K562 (cell line): Measurements from ENCODE around the gene FN1. TPM values are rescaled to one million over a fixed set of nuclear protein-coding genes. Genes with fewer than 3 reads are reported as not detected.

ENCODE experiments used
- CXXC5 ChIP-seq: fragments of 250-450 bp; sonication (Bioruptor Pico); IDR thresholded peaks from 2 replicates; pipeline ENCODE4 v1.8.0; 2022; ENCODE audit warnings: inconsistent platforms, mild to moderate bottlenecking, moderate library complexity
- GATAD2A ChIP-seq: fragments of 450-650 bp; IDR thresholded peaks from 2 replicates; pipeline ENCODE4 v1.6.1; 2017
- HDAC1 ChIP-seq, 2 experiments: fragments of 450-650 bp; IDR thresholded peaks; 2 replicates each; pipeline ENCODE4 v1.6.1; 2016 to 2017; ENCODE audit warnings: inconsistent platforms in 1 of 2, mild to moderate bottlenecking in 1 of 2, moderate library complexity in 1 of 2
- HSF4 ChIP-seq: fragments of 250-450 bp; sonication (Bioruptor Pico); IDR thresholded peaks from 2 replicates; pipeline ENCODE4 v2.1.2; 2022; ENCODE audit warnings: mild to moderate bottlenecking, moderate library complexity, borderline replicate concordance
- NFIC ChIP-seq: fragments of 450-650 bp; IDR thresholded peaks from 2 replicates; pipeline ENCODE4 v1.6.1; 2017; ENCODE audit warnings: mild to moderate bottlenecking, inconsistent platforms
- POLR2A ChIP-seq: fragments of 450-650 bp; conservative IDR thresholded peaks from 2 replicates; pipeline ENCODE4 v1.6.1; 2016
- RBBP5 ChIP-seq: fragments of 200-600 bp; sonication (generic); IDR thresholded peaks from 2 replicates; pipeline ENCODE4 v1.6.1; 2012; ENCODE audit warnings: borderline replicate concordance, mild to moderate bottlenecking, low read length, control low read depth, inconsistent platforms; ENCODE audit not compliant: insufficient read depth, poor library complexity, severe bottlenecking
- ZFP36 ChIP-seq: fragments of 150-350 bp; IDR thresholded peaks from 2 replicates; pipeline ENCODE4 v1.6.1; 2018; ENCODE audit warnings: low read length, low read depth; ENCODE audit not compliant: partially characterized antibody
- polyA plus RNA-seq, 8 experiments: library from polyadenylated mRNA; depleted of rRNA in 4 of 8; stranded (reverse) in 5 of 8; unstranded in 3 of 8; fragments of >200 nt; fragmentation: Nextera tagmentation in 2 of 8; fragmentation: Illumina TruSeq in 1 of 8; extraction: Ambion mirVana in 2 of 8; extraction: Trizol in 1 of 8; gene quantifications; 2 replicates each; pipeline versions ENCODE4 v1.2.1 to v1.2.3, GENCODE V29; 2011 to 2014; ENCODE audit warnings: inconsistent platforms in 1 of 8, missing spikeins in 1 of 8
- total RNA-seq, 7 experiments: library from RNA; depleted of rRNA in 6 of 7; stranded (reverse); fragments of >200 nt in 6 of 7; fragmentation: Illumina TruSeq in 2 of 7; extraction: Trizol in 2 of 7; gene quantifications; 2 replicates each; pipeline versions ENCODE4 v1.2.1 to v1.2.3, GENCODE V29; 2011 to 2021; ENCODE audit warnings: low replicate concordance in 1 of 7
- TF ChIP-seq, protein P1 (sequence below), 3 experiments: fragments of 200-800 bp in 1 of 3; fragments of 250-450 bp in 1 of 3; fragments of 450-650 bp in 1 of 3; sonication (Bioruptor Pico) in 1 of 3; sonication (Bioruptor generic) in 1 of 3; formaldehyde crosslinking in 1 of 3; IDR thresholded peaks; 2 replicates each; pipeline versions ENCODE4 v1.6.1 to v1.8.0; 2016 to 2022; ENCODE audit warnings: mild to moderate bottlenecking in 2 of 3, missing genetic modification characterization in 2 of 3, missing compliant biosample characterization in 1 of 3, moderate library complexity in 1 of 3
- TF ChIP-seq, protein P2 (sequence below), 2 experiments: fragments of 450-650 bp in 1 of 2; sonication (generic) in 1 of 2; formaldehyde crosslinking in 1 of 2; IDR thresholded peaks; 2 replicates each; pipeline versions ENCODE4 v1.7.1 to v1.9.0; 2016 to 2022; ENCODE audit warnings: inconsistent platforms in 1 of 2, mild to moderate bottlenecking in 1 of 2, missing genetic modification reagents in 1 of 2

Gene FN1
- total and polyA plus RNA-seq, 9 of the 15 experiments (the other 6 are each of a cell fraction or from before 2014, with no cell fraction given): 7.4 to 19.1 (median 11.2) TPM

DNA sequence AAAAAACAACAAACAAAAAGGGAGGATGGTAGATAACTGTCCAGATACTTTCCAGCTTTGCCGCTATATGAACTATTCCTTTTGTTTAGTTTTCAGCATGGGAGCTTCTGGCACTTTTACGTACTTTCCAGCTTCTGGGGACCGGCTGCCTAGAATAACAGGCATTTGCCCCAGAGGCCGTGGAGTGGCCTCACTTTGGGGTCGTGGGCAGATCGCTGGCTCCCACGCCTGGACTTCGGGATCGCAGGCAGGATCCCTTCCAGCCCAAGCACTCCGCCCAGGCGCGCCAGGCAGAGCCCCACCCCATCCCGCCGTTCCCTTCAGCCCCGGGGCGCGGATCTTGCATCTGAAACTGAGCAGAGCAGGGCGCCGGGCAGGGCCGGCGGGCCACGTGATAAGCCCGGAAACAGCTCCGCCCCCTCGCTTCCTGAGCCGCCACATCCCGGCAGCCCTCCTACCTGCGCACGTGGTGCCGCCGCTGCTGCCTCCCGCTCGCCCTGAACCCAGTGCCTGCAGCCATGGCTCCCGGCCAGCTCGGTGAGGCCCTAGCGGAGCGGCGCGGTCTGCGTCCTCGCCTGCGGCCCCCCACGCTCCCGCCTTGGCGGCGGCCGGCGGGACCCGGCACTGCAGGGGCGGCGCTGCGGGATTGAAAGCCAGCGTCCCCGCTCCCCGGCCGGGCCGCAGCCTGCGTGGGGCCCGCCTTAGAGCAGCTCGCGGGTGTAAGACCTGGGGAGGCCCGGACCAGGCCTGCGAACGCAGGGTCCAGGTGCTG is 124.1 kb downstream of the FN1 start, which contains the start of gene ATIC (continued):
- TF ChIP-seq CXXC5 (CRISPR knock-in tag) (peak; percentile 70), RBBP5 (peak; percentile 88), ZFP36 (peak; percentile 96), HSF4 (no peak), POLR2A (peak; percentile 75), NFIC (peak; percentile 77), GATAD2A (no peak), HDAC1 (IDR thresholded peaks at IDR 0.05) (peak in 1 of 2 experiments; percentile 82; a peak in 2 of 4 replicates)
- TF ChIP-seq, protein P1, sequence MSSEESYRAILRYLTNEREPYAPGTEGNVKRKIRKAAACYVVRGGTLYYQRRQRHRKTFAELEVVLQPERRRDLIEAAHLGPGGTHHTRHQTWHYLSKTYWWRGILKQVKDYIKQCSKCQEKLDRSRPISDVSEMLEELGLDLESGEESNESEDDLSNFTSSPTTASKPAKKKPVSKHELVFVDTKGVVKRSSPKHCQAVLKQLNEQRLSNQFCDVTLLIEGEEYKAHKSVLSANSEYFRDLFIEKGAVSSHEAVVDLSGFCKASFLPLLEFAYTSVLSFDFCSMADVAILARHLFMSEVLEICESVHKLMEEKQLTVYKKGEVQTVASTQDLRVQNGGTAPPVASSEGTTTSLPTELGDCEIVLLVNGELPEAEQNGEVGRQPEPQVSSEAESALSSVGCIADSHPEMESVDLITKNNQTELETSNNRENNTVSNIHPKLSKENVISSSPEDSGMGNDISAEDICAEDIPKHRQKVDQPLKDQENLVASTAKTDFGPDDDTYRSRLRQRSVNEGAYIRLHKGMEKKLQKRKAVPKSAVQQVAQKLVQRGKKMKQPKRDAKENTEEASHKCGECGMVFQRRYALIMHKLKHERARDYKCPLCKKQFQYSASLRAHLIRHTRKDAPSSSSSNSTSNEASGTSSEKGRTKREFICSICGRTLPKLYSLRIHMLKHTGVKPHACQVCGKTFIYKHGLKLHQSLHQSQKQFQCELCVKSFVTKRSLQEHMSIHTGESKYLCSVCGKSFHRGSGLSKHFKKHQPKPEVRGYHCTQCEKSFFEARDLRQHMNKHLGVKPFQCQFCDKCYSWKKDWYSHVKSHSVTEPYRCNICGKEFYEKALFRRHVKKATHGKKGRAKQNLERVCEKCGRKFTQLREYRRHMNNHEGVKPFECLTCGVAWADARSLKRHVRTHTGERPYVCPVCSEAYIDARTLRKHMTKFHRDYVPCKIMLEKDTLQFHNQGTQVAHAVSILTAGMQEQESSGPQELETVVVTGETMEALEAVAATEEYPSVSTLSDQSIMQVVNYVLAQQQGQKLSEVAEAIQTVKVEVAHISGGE (CRISPR knock-in tag; IDR thresholded peaks at IDR 0.05): peak in 1 of 3 experiments; percentile 9; a peak in 2 of 6 replicates
- TF ChIP-seq, protein P2, sequence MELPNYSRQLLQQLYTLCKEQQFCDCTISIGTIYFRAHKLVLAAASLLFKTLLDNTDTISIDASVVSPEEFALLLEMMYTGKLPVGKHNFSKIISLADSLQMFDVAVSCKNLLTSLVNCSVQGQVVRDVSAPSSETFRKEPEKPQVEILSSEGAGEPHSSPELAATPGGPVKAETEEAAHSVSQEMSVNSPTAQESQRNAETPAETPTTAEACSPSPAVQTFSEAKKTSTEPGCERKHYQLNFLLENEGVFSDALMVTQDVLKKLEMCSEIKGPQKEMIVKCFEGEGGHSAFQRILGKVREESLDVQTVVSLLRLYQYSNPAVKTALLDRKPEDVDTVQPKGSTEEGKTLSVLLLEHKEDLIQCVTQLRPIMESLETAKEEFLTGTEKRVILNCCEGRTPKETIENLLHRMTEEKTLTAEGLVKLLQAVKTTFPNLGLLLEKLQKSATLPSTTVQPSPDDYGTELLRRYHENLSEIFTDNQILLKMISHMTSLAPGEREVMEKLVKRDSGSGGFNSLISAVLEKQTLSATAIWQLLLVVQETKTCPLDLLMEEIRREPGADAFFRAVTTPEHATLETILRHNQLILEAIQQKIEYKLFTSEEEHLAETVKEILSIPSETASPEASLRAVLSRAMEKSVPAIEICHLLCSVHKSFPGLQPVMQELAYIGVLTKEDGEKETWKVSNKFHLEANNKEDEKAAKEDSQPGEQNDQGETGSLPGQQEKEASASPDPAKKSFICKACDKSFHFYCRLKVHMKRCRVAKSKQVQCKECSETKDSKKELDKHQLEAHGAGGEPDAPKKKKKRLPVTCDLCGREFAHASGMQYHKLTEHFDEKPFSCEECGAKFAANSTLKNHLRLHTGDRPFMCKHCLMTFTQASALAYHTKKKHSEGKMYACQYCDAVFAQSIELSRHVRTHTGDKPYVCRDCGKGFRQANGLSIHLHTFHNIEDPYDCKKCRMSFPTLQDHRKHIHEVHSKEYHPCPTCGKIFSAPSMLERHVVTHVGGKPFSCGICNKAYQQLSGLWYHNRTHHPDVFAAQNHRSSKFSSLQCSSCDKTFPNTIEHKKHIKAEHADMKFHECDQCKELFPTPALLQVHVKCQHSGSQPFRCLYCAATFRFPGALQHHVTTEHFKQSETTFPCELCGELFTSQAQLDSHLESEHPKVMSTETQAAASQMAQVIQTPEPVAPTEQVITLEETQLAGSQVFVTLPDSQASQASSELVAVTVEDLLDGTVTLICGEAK (IDR thresholded peaks at IDR 0.05): peak; percentile 63; the same call in 1 of the 2 replicates
- TF ChIP-seq, protein P2 (CRISPR knock-in tag; IDR thresholded peaks at IDR 0.05): no peak
